GM18873 (cell line): ENCODE measurements around the gene RASL11B.
"Not testable (repeated sequence)": the region's sequence is repeated elsewhere in the genome, so short reads cannot be mapped to it uniquely, and the experiment has no call there.

Experiments used
- ATAC-seq: cut with Tn5 transposase; IDR thresholded peaks from one replicate; pipeline ENCODE4 v1.9.1; 2021; ENCODE audit warnings: mild to moderate bottlenecking, moderate library complexity, moderate number of reproducible peaks; ENCODE audit not compliant: unreplicated experiment, low FRiP score

Gene RASL11B, protein sequence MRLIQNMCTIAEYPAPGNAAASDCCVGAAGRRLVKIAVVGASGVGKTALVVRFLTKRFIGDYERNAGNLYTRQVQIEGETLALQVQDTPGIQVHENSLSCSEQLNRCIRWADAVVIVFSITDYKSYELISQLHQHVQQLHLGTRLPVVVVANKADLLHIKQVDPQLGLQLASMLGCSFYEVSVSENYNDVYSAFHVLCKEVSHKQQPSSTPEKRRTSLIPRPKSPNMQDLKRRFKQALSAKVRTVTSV

DNA sequence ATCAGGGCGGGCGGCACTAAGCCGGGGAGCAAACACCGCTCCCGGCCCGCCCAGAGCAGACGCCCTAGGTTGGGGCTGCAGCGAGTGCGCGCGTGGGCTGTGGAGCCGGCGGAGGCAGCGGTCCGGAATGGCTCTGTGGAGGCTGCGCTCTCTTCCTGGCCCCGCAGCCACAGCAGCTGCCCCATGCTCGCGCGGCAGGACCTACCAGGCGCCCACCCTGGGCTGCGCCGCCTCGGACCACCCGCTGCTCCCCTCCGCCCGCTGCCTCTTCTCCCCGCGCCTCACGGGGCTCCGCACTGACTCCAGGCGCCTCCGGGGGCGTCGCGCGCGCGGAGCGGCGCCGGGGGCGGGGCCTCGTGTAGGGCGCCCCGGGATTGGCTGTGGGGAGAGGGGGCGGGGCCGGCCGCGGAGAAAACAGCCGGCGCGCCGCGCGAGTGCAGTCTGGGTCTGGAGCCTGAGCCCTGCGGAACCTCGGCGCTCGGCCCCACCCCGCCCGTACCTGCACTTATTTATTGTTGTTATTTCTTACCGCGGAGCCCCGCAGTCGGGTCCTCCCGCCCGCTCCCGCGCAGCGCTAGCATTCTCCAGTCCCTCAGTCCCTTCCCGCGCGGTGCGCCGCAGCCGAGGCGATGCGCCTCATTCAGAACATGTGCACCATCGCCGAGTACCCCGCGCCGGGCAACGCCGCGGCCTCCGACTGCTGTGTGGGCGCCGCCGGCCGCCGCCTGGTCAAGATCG is at the start of gene RASL11B:
Gene RASL11B (plus strand): TSS at position 439 of the 738 bp plus-strand sequence. CDS start 191 bp downstream, at position 630.
- peak; percentile 93 for ATAC-seq

GRCh38 chr4:52813546-52813945 is 48.6 kb upstream of the RASL11B start:
- ATAC-seq, result no peak

DNA sequence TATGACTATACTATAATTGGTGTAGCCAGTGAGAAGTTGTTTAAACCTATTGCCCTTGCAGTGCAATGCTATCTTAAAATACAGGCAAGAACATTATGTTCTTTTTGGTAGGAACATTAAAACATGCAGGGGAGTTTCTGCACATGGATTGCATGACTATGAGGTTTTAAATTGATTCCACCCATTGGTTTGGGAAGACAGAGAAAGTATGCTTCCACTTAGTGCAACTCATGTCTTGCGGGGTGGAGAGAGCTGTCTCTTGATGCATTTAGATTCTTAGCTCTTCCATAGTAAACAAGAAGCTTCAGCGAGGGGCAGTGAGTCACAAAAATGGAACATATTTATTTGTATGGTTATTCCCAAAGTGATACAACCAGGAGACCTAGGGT is 39.5 kb upstream of the RASL11B start:
- ATAC-seq, result no peak

DNA sequence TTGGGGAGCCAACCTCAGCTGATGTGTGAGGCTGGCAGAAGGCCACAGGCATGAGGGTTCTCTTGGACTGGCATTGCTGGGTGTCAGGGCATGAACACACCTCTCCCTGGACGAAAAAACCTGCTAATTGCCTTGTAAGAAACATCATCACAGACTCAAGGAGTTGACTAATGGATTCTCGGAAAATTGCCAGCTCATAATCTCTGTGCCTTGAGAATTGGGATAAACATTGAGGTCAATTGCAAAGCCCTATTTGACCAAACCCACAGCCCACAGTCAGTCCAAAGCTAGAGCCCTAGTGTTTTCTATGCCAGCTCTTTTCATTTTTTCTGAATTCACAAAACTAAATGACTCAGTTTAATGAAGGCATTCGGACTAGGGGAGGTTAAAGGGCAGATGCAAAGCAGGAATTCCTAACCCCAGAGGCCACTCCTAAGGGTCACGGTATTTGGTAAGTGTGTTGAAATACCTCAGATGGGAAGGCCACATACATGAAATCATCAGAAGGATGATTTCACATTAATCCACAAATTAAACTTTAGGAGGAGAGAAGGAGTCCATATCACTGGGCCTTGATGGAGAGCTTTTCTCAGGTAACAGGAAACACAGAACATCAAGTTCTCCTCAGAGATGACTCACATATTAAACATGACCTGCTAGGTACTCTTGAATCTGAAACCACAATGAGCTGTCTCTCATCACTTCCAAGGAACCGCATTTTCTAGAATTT is 39.0 kb upstream of the RASL11B start:
- no peak for ATAC-seq

GRCh38 chr4:52823702-52824092 is 38.4 kb upstream of the RASL11B start:
- no peak for ATAC-seq

DNA sequence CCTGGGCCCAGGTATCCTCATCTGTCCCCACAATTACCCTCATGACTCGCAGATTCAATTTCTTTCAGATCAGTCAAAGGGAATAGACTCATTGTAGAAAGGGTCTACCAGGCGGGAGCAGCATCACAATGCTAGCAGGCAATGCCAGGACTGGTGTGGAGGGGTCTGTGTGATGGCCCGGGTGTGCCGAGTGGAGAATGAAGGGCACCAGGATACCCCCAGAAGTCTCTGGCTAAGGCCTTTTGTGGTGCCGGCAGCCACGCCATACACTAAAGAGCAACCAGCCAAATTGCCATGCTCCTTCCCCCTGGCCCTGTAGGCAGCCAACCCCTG is 37.9 kb upstream of the RASL11B start:
- ATAC-seq, result no peak

DNA sequence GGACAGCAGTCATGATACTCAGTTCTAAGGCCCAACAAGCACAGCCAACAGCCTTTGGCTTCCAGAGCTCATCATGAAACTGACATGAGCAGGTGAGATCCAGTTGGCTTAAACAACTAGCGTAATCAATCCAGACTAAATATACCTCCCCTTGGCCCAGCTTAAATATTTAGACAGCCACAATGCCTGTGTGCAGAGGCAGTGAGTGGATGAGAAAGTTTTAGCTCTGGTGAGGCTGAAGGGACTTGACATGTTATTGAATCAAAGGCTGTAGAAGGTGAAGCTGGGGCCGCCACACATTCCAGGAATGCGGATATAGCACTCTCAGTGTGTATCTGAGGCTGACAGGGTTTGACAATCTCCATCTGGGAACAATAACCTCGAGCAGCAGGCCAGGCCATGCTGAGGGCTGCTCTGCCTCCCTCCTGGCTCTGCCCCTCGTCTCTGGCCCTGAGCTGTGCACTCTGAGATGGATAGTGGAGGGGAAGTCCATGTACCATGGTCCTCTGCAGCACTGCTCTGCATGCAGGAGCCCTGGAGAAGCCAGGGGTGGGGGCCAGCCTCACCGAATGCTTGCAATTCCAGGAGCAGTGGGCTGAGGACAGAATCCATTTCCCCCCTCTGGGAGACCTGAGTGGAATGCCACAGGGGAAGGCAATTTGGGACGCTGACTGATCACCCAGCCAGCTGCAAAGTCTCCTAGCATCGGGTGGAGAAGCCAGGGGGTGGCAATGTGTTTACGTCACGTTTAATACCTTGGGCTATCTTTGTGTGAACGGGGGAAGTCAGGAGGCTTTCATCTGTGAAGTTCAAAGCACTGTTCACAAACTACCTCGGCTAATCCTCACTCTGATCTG is 37.3 kb upstream of the RASL11B start:
- no peak for ATAC-seq

- ATAC-seq, result no peak
Measured at GRCh38 chr4:52825460-52826090, 36.5 kb upstream of the RASL11B start.

GRCh38 chr4:52833941-52834525 is 28.1 kb upstream of the RASL11B start:
- no peak for ATAC-seq

DNA sequence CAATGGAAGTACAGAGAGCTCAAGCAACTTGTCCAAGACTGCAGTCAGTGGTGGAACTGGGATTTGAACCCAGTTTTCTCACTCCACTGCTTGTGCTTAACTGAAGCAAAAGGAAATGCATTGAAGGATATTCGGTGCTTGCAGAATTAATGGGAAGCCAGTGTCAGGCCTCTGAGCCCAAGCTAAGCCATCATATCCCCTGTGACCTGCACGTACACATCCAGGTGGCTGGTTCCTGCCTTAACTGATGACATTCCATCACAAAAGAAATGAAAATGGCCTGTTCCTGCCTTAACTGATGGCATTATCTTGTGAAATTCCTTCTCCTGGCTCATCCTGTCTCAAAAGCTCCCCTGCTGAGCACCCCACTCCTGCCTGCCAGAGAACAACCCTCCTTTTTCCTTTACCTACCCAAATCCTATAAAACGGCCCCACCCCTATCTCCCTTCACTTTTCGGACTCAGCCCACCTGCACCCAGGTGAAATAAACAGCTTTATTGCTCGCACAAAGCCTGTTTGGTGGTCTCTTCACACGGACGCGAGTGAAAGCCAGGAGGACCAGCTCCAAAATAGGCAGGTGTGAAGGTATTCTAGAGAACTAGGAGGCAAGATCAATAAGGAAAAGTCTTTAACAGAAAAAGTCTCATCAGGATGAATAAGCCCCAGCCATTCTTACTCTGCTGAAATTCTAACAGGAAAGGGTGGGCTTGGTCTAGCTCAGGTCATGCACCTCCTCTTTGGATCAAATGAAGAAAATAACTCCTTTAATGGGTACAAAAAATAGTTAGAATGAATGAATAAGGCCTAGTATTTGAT is 27.3 kb upstream of the RASL11B start:
- ATAC-seq, result not testable (repeated sequence)

DNA sequence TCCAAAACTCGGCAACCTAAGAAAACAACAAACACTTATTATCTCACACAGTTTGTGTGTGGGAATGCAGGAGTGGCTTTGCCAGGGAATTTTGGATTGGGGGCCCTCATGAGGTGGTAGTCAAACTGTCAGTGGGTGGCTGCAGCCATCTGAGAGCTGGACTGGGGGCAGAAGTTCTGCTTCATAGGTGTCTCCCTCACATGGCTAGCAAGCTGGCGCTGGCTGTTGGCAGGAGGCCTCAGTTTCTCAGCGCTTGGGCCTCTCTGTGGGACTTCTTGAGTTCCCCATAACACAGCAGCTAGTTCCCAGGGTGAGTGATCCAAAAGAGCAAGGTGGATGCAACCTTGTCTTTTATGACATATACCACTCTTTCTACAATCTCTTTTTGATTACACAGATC is 26.0 kb upstream of the RASL11B start:
- no peak for ATAC-seq

DNA sequence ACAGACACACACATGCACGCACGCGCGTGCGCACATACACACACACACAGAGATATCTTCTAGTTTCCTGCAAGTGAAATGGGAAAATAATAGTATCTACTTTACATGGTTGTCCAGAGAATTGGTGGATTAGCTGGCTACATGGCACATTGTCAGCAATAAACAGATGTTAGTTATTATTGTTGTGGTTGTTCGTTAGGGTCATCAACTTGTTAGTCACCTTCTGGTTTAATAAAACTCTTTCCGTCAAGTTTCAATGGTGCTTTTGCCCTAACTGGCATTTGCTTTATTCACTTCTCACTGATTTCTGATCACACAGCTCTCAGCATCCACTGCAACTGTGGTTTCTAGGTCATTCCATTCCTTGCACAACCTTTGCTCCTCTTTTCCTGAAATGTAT is 25.4 kb upstream of the RASL11B start:
- ATAC-seq, result no peak

GRCh38 chr4:52837716-52838558 is 24.2 kb upstream of the RASL11B start:
- ATAC-seq, result no peak

- ATAC-seq, result no peak
Measured at GRCh38 chr4:52838729-52839586, 23.2 kb upstream of the RASL11B start.

DNA sequence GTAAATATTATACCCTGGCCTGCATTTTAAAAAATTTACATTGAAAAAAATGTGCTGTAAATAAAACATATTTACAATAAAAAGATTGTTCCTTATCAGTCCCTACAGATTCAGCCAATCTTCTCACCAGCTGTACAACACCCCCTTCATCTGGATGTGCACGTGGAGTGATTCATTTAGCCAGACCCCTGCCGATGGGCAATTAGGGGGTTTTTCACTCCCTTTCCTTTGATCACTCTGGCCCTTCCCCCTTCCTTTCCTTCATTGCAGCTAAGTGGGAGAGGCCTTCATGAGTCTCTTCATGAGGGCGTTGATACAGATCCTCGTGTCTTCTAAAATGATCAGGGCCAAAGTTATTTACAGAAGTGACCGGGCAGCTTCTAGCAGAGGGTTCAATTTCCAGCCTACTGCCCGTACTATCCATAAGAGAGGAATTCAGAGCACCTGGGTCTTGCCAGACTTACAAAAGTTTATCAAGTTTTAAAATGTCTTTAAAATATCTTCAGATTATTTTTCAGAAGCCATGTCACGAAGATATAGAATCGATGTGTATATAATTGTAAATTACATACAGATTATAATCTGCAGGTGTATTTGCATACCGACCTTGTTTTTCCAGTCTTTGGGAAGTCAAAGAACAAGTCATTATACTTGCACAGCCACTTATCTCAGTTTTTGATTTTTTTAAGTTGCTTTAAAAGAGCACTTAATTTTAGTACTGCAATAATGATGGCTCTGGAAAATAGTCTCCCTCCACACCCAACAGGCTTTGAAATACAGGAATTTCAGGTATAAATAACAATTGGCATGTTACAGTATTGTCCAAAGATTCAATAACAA is 21.4 kb upstream of the RASL11B start:
- ATAC-seq, result no peak

- ATAC-seq, result no peak
Measured at GRCh38 chr4:52841682-52842456, 20.2 kb upstream of the RASL11B start.
